ENCODE measurements around the gene RAB41.
"Not testable (repeated sequence)": the region's sequence is repeated elsewhere in the genome, so short reads cannot be mapped to it uniquely, and the experiment has no call there.

RAB41 gene

GRCh38 chrX:70289793-70290770 is 8.1 kb downstream of the RAB41 start, which contains the start of the genes KIF4A and PDZD11:
Gene KIF4A, plus strand, starts transcription at chrX:70290104. Its CDS starts 355 bp downstream, at chrX:70290459.
Gene PDZD11, minus strand, starts transcription at chrX:70289927. Its CDS starts 586 bp downstream, at chrX:70289341.
- peak; percentile 21 for DNase-seq (ENCODE audit: low read depth, low spot score)

GRCh38 chrX:70292788-70293187 is 10.8 kb downstream of the RAB41 start:
- DNase-seq (ENCODE audit: low read depth, low spot score) = no peak

- DNase-seq (ENCODE audit: low read depth, low spot score) = no peak
Observed at GRCh38 chrX:70293621-70294020, 11.6 kb downstream of the RAB41 start.

GRCh38 chrX:70301716-70302115 is 19.7 kb downstream of the RAB41 start:
- no peak for DNase-seq (ENCODE audit: low read depth, low spot score)

GRCh38 chrX:70313503-70313902 is 31.5 kb downstream of the RAB41 start:
- no peak for DNase-seq (ENCODE audit: low read depth, low spot score)

GRCh38 chrX:70322784-70323183 is 40.8 kb downstream of the RAB41 start:
- DNase-seq (ENCODE audit: low read depth, low spot score) = no peak

- DNase-seq (ENCODE audit: low read depth, low spot score) = not testable (repeated sequence)
Observed at GRCh38 chrX:70323628-70324027, 41.7 kb downstream of the RAB41 start.

GRCh38 chrX:70324326-70324725 is 42.4 kb downstream of the RAB41 start:
- no peak for DNase-seq (ENCODE audit: low read depth, low spot score)

GRCh38 chrX:70331161-70331560 is 49.2 kb downstream of the RAB41 start:
- no peak for DNase-seq (ENCODE audit: low read depth, low spot score)

- DNase-seq (ENCODE audit: low read depth, low spot score) = no peak
Observed at GRCh38 chrX:70332600-70332999, 50.6 kb downstream of the RAB41 start.

Data from activated naive CD8-positive, alpha-beta T cell treated with anti-CD3 and anti-CD28 coated beads, Interleukin-2, amount 50 U/mL, for 16 hours (primary cell).